Vagina (tissue), 2 donors: ENCODE results near the gene UBR2. TPM values are rescaled to one million over a fixed set of nuclear protein-coding genes. Genes with fewer than 3 reads are reported as not detected.

Experiments used
- DNase-seq, 2 donors: peaks; one replicate each; pipeline ENCODE4 v3.0.0-alpha.2; 2017; ENCODE audit errors: extremely low spot score in 2 of 2
- H3K27ac ChIP-seq: fragments of 200-600 bp; sonication (generic); one replicate; pipeline ENCODE4 v1.5.1; 2019
- H3K27me3 ChIP-seq: fragments of 200-600 bp; sonication (generic); one replicate; pipeline ENCODE4 v1.5.1; 2019
- H3K36me3 ChIP-seq, 2 donors: fragments of 200-600 bp; sonication (generic); one replicate each; pipeline ENCODE4 v1.5.1; 2017 to 2019
- H3K4me1 ChIP-seq: fragments of 200-600 bp; sonication (generic); one replicate; pipeline ENCODE4 v1.5.1; 2019
- H3K4me3 ChIP-seq, 2 donors: fragments of 200-600 bp; sonication (generic); 1 replicate in 1 of 2; 2 replicates in 1 of 2; pipeline ENCODE4 v1.5.1; 2016 to 2019
- H3K9me3 ChIP-seq: fragments of 200-600 bp; sonication (generic); one replicate; pipeline ENCODE4 v1.5.1; 2019
- CTCF ChIP-seq, 3 experiments: fragments of 450-650 bp in 2 of 3; fragments of 200-600 bp in 1 of 3; sonication (generic) in 1 of 3; IDR thresholded peaks; one replicate each; pipeline ENCODE4 v1.5.1; 2017 to 2019; ENCODE audit warnings: antibody characterized with exemption in 3 of 3, mild to moderate bottlenecking in 2 of 3, moderate library complexity in 2 of 3
- POLR2A ChIP-seq, 2 donors: fragments of 450-650 bp; IDR thresholded peaks; one replicate each; pipeline ENCODE4 v1.6.1; 2017; ENCODE audit warnings: antibody characterized with exemption in 2 of 2, mild to moderate bottlenecking in 2 of 2, moderate library complexity in 2 of 2
- POLR2AphosphoS5 ChIP-seq, 2 donors: sonication (generic); formaldehyde crosslinking; IDR thresholded peaks; one replicate each; pipeline ENCODE4 v1.9.0; 2017; ENCODE audit warnings: antibody characterized with exemption in 2 of 2, mild to moderate bottlenecking in 2 of 2, low read depth in 1 of 2; ENCODE audit not compliant: insufficient read depth in 1 of 2
- intact Hi-C: fragments of 100-400 bp; cut with DNase I; formaldehyde crosslinking; loops from one replicate; pipeline ENCODE4 v1.15.1; 2023
- total RNA-seq: library from RNA; depleted of rRNA; stranded (reverse); fragments of >200 nt; gene quantifications from one replicate; pipeline ENCODE4 v1.2.3, GENCODE V29; 2016

UBR2 gene
- total RNA-seq, 1 donor from 2014 or later: 23.6 TPM

GRCh38 chr6:42693725-42694323, 130.0 kb downstream of the UBR2 start:
- no peaks in the 10 kb centered on the region for H3K9me3 ChIP-seq
- H3K27me3 ChIP-seq: no peaks in the 10 kb centered on the region
- DNase-seq: no peak
- H3K4me3 ChIP-seq: no peak overlapping the region
- intact Hi-C loops: no loop called here
- peaks cover 19% of the 10 kb centered on the region for H3K4me1 ChIP-seq
- TF ChIP-seq POLR2A (IDR thresholded peaks at IDR 0.05) (no peak), CTCF (IDR thresholded peaks at IDR 0.05) (no peak), POLR2AphosphoS5 (IDR thresholded peaks at IDR 0.05; ENCODE audit: insufficient read depth in 1 of 2, low read depth in 1 of 2) (no peak)
- peaks cover 0 to 35% of the 10 kb centered on the region in 2 donors for H3K36me3 ChIP-seq
- peak overlapping the region; percentile 36 for H3K27ac ChIP-seq

- Histone ChIP-seq H3K27ac (peak overlapping the region; percentile 36), H3K4me1 (peaks cover 19% of the 10 kb centered on the region), H3K36me3 (peaks cover 0 to 28% of the 10 kb centered on the region in 2 donors), H3K4me3 (no peak overlapping the region), H3K27me3 (no peaks in the 10 kb centered on the region), H3K9me3 (no peaks in the 10 kb centered on the region)
- intact Hi-C loops: no loop called here
- no peak for TF ChIP-seq POLR2AphosphoS5 (IDR thresholded peaks at IDR 0.05; ENCODE audit: insufficient read depth in 1 of 2, low read depth in 1 of 2)
- TF ChIP-seq CTCF (IDR thresholded peaks at IDR 0.05): no peak
- TF ChIP-seq POLR2A (IDR thresholded peaks at IDR 0.05): no peak
- no peak for DNase-seq
Observed at GRCh38 chr6:42694586-42694985, 130.8 kb downstream of the UBR2 start.

- Histone ChIP-seq H3K4me1 (peaks cover 19% of the 10 kb centered on the region), H3K27ac (no peak overlapping the region)
Observed at GRCh38 chr6:42696526-42697267, 132.9 kb downstream of the UBR2 start.

GRCh38 chr6:42697268-42697655, 133.4 kb downstream of the UBR2 start:
- DNase-seq: no peak
- Histone ChIP-seq H3K36me3 (peaks cover 0 to 8% of the 10 kb centered on the region in 2 donors), H3K9me3 (no peaks in the 10 kb centered on the region), H3K27me3 (no peaks in the 10 kb centered on the region), H3K4me1 (peaks cover 19% of the 10 kb centered on the region), H3K4me3 (no peak overlapping the region), H3K27ac (no peak overlapping the region)
- no peak for TF ChIP-seq POLR2A (IDR thresholded peaks at IDR 0.05)
- intact Hi-C loops: no loop called here

More at GRCh38 chr6:42696526-42697267, 132.9 kb downstream of the UBR2 start:
- no peak for TF ChIP-seq POLR2A (IDR thresholded peaks at IDR 0.05)
- TF ChIP-seq CTCF (IDR thresholded peaks at IDR 0.05): no peak
- no peak for TF ChIP-seq POLR2AphosphoS5 (IDR thresholded peaks at IDR 0.05; ENCODE audit: insufficient read depth in 1 of 2, low read depth in 1 of 2)
- intact Hi-C loops: no loop called here
- Histone ChIP-seq H3K36me3 (peaks cover 0 to 8% of the 10 kb centered on the region in 2 donors), H3K4me3 (no peak overlapping the region), H3K27me3 (no peaks in the 10 kb centered on the region), H3K9me3 (no peaks in the 10 kb centered on the region)
- DNase-seq: no peak

- Histone ChIP-seq H3K9me3 (no peaks in the 10 kb centered on the region), H3K27ac (no peak overlapping the region), H3K4me3 (no peak overlapping the region), H3K27me3 (no peaks in the 10 kb centered on the region), H3K36me3 (peaks cover 0 to 8% of the 10 kb centered on the region in 2 donors), H3K4me1 (peaks cover 18% of the 10 kb centered on the region)
- intact Hi-C loops: no loop called here
- TF ChIP-seq CTCF (IDR thresholded peaks at IDR 0.05) (no peak), POLR2A (IDR thresholded peaks at IDR 0.05) (no peak), POLR2AphosphoS5 (IDR thresholded peaks at IDR 0.05; ENCODE audit: insufficient read depth in 1 of 2, low read depth in 1 of 2) (no peak)
- DNase-seq: no peak
Observed at GRCh38 chr6:42698217-42698616, 134.4 kb downstream of the UBR2 start.
